Measurements from ENCODE around the gene PHTF1.

DNA sequence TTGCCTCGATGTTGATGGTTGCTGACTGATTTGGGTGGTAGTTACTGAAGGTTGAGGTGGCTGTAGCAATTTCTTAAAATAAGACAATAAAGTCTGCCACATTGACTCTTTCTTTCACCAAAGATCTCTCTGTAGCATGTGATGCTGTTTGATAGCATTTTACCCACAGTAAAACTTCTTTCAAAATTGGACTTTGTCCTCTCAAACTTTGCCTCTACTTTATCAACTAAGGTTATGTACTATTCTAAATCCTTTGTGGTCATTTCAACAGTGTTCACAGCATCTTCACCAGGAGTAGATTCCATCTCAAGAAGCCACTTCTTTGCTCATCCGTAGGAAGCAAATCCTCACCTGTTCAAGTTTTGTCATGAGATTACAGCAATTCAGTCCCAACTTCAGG, 93.2 kb downstream of the PHTF1 start:
- TF ChIP-seq EZH2phosphoT487 (IDR thresholded peaks at IDR 0.05; ENCODE audit: borderline replicate concordance, low read length): no peak
- TF ChIP-seq, protein P1, sequence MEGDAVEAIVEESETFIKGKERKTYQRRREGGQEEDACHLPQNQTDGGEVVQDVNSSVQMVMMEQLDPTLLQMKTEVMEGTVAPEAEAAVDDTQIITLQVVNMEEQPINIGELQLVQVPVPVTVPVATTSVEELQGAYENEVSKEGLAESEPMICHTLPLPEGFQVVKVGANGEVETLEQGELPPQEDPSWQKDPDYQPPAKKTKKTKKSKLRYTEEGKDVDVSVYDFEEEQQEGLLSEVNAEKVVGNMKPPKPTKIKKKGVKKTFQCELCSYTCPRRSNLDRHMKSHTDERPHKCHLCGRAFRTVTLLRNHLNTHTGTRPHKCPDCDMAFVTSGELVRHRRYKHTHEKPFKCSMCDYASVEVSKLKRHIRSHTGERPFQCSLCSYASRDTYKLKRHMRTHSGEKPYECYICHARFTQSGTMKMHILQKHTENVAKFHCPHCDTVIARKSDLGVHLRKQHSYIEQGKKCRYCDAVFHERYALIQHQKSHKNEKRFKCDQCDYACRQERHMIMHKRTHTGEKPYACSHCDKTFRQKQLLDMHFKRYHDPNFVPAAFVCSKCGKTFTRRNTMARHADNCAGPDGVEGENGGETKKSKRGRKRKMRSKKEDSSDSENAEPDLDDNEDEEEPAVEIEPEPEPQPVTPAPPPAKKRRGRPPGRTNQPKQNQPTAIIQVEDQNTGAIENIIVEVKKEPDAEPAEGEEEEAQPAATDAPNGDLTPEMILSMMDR (conservative IDR thresholded peaks at IDR 0.05; ENCODE audit: low read depth, low read length): no peak

Data from PC-3 (cell line).